Neuronal stem cell (in vitro differentiated cells): ENCODE results near the gene FUT7.

Experiments used
- DNase-seq: peaks from one replicate; pipeline ENCODE4 v3.0.0-alpha.2; 2013; ENCODE audit warnings: low spot score
- H2AFZ ChIP-seq: one replicate; pipeline ENCODE4 v1.6.1; 2013; ENCODE audit warnings: mild to moderate bottlenecking, low read length, inconsistent platforms
- H2AK5ac ChIP-seq: 2 replicates; pipeline ENCODE4 v1.6.1; 2013; ENCODE audit warnings: low read depth, mild to moderate bottlenecking, inconsistent platforms, low read length, moderate library complexity, mixed read lengths
- H2BK120ac ChIP-seq: 2 replicates; pipeline ENCODE4 v1.6.1; 2013; ENCODE audit warnings: low read depth, mild to moderate bottlenecking, inconsistent platforms, low read length, moderate library complexity, mixed read lengths
- H2BK12ac ChIP-seq: one replicate; pipeline ENCODE4 v1.6.1; 2013; ENCODE audit warnings: low read length, inconsistent platforms
- H2BK15ac ChIP-seq: 2 replicates; pipeline ENCODE4 v1.6.1; 2013; ENCODE audit warnings: mild to moderate bottlenecking, low read length, inconsistent platforms, mixed read lengths
- H2BK5ac ChIP-seq: one replicate; pipeline ENCODE4 v1.6.1; 2013; ENCODE audit warnings: inconsistent platforms, mild to moderate bottlenecking, low read length, moderate library complexity
- H3K14ac ChIP-seq: one replicate; pipeline ENCODE4 v1.6.1; 2013; ENCODE audit warnings: low read length, inconsistent platforms
- H3K18ac ChIP-seq: 2 replicates; pipeline ENCODE4 v1.6.1; 2013; ENCODE audit warnings: low read length, inconsistent platforms
- H3K23ac ChIP-seq: 2 replicates; pipeline ENCODE4 v1.6.1; 2013; ENCODE audit warnings: low read depth, mild to moderate bottlenecking, mixed read lengths, low read length, inconsistent platforms; ENCODE audit not compliant: poor library complexity
- H3K27ac ChIP-seq: replicated peaks from 3 replicates; pipeline ENCODE4 v1.5.1; 2013; ENCODE audit warnings: low read length, inconsistent platforms
- H3K27me3 ChIP-seq, 3 experiments: 2 replicates each; pipeline ENCODE4 v1.6.1; 2013; ENCODE audit warnings: low read length in 3 of 3, mild to moderate bottlenecking in 2 of 3, inconsistent platforms in 1 of 3, low read depth in 1 of 3, mixed read lengths in 1 of 3, moderate library complexity in 1 of 3; ENCODE audit not compliant: control insufficient read depth in 3 of 3, insufficient read depth in 3 of 3
- H3K36me3 ChIP-seq, 2 donors: replicated peaks in 1 of 2; 2 replicates each; pipeline ENCODE4 v1.6.1; 2013; ENCODE audit warnings: low read length in 2 of 2; ENCODE audit not compliant: control insufficient read depth in 2 of 2, insufficient read depth in 2 of 2
- H3K4ac ChIP-seq: 2 replicates; pipeline ENCODE4 v1.6.1; 2013; ENCODE audit warnings: inconsistent platforms, mild to moderate bottlenecking, low read length, moderate library complexity
- H3K4me1 ChIP-seq, 2 donors: 1 replicate in 1 of 2; 2 replicates in 1 of 2; pipeline ENCODE4 v1.6.1; 2013; ENCODE audit warnings: low read length in 2 of 2, low read depth in 1 of 2; ENCODE audit not compliant: control insufficient read depth in 2 of 2, insufficient read depth in 1 of 2
- H3K4me2 ChIP-seq: one replicate; pipeline ENCODE4 v1.6.1; 2013; ENCODE audit warnings: mild to moderate bottlenecking, low read length, inconsistent platforms; ENCODE audit not compliant: insufficient read depth, poor library complexity, severe bottlenecking
- H3K4me3 ChIP-seq, 2 donors: 2 replicates each; pipeline ENCODE4 v1.5.1; 2013; ENCODE audit warnings: low read length in 2 of 2, mild to moderate bottlenecking in 2 of 2, inconsistent platforms in 1 of 2, moderate library complexity in 1 of 2
- H3K79me1 ChIP-seq: one replicate; pipeline ENCODE4 v1.6.1; 2013; ENCODE audit warnings: low read depth, mild to moderate bottlenecking, inconsistent platforms, low read length, moderate library complexity
- H3K9ac ChIP-seq: one replicate; pipeline ENCODE4 v1.6.1; 2013; ENCODE audit warnings: mild to moderate bottlenecking, low read depth, low read length, inconsistent platforms; ENCODE audit not compliant: poor library complexity
- H3K9me3 ChIP-seq, 2 donors: replicated peaks in 1 of 2; 2 replicates each; pipeline versions ENCODE3 to v1.6.1; 2013; ENCODE audit warnings: low read length in 2 of 2, mild to moderate bottlenecking in 2 of 2, inconsistent platforms in 1 of 2, low read depth in 1 of 2, mixed read lengths in 1 of 2, moderate library complexity in 1 of 2; ENCODE audit not compliant: control insufficient read depth in 2 of 2, insufficient read depth in 1 of 2
- H4K8ac ChIP-seq: one replicate; pipeline ENCODE4 v1.6.1; 2013; ENCODE audit warnings: low read depth, mild to moderate bottlenecking, inconsistent platforms, low read length, moderate library complexity
- H4K91ac ChIP-seq: one replicate; pipeline ENCODE4 v1.6.1; 2013; ENCODE audit warnings: low read length, low read depth, mild to moderate bottlenecking, inconsistent platforms; ENCODE audit not compliant: poor library complexity
- WGBS, 2 donors: extraction: QIAGEN DNeasy Blood & Tissue Kit; methylation state at CpG; one replicate each; pipeline ENCODE4 v1.1.7; 2013; ENCODE audit warnings: missing lambda C conversion rate in 2 of 2, mixed read lengths in 1 of 2; ENCODE audit not compliant: insufficient read length in 2 of 2, insufficient replicate concordance in 1 of 2; ENCODE audit errors: extremely low coverage in 2 of 2; 5-methylcytosine and 5-hydroxymethylcytosine counted together

Gene FUT7

DNA sequence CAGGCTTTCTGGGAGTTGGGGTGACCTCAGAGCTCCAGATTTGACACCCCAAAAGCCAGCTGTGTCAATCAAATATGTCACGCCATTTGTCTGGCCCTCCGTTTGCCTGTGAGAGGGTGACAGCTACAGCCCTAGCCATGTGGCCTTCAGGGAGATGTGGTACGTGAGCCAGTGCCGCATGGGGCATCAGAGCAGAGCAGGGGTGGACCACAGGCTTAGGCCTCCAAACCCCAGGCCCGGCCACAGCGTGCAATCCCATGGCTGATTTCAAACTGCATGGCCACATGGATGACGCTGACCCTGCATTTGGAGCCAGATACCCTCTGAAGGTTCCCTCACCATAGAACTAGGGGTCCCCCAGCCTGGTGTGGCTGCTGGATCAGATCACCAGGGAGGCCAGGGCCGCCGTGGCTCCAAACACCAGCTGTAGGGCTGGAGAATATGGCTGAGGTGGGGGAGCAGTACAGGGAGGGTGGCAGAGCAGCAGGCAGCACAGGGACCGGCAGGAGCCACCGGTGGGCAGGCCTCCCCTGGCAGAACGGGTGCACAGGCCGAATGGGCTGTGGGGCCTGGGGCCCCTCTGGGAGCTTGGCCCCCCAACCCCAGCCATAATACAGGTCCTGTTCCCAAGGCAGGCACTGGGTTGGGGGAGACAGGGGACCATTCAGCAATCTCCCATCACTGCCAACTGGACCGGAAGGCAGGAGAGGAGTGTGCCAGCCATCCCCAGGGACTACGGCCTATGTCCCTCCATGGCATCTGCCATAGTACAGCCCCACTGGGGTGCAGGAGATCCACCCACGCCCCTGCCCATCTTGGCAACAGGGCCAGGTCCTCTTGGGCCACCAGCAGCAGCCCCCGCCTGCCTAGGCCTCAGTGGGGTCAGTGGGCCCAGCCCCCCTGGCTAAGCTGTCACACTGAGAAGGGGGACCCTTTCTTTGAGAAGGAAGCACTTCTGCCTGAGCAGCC is 36.9 kb upstream of the FUT7 start:
- Histone ChIP-seq H3K4me2 (peak overlapping the region; percentile 93), H3K27me3 (peaks cover 3 to 10% (median 6%) of the 10 kb centered on the region in 3 experiments), H3K4ac (no peak overlapping the region), H3K79me1 (peaks cover 9% of the 10 kb centered on the region), H3K9me3 (peaks cover 0 to 2% of the 10 kb centered on the region in 2 donors), H2BK5ac (peak overlapping the region; percentile 94), H3K9ac (peak overlapping the region; percentile 91), H3K14ac (no peak overlapping the region), H3K36me3 (peaks cover 3 to 28% of the 10 kb centered on the region in 2 donors), H3K4me1 (peaks cover 15% of the 10 kb centered on the region in 2 donors), H2BK12ac (no peak overlapping the region), H2AFZ (no peak overlapping the region), H2AK5ac (peak overlapping the region; percentile 90), H3K23ac (peak overlapping the region; percentile 73), H3K27ac (no peak overlapping the region), H4K91ac (no peak overlapping the region), H3K4me3 (peak overlapping the region; percentile 75 to 87), H4K8ac (peak overlapping the region; percentile 43), H2BK120ac (peak overlapping the region; percentile 87), H3K18ac (peak overlapping the region; percentile 35), H2BK15ac (peak overlapping the region; percentile 49)
- WGBS, 2 donors, result no CpG with 5 or more reads among the region's 17 CpGs
- no peak for DNase-seq

DNA sequence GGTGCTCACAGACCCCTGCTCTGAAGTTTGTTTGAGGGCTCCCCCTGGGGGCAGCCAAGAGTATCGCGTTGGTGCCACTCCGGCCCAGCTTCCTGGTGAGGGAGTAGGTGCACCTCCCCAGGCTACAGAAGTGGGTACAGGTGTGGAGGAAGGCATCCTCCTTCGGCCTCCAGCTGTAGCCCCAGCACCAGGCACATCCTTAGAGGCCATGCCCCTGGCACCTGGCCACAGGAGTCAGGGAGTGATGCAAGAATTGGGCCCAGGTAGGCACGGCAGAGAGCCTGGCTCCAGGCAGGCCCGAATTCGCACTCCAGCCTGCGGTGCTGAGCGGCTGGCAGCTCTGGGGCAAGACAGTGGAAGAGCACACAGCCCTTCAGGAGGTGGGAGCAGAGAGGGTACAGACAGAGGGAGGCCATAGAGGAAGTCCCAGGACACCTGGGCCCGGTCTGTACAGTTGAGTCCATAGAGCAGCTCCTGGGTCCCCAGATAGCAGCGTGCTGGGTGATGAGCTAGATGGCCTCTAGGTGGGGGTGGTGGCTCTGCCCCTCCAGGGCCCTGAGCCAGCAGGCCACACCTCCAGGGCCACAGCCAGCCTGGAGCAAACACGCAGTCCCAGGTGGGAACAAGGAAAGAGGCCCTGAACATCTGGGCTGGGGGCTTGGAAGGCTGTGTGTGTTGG is 36.1 kb upstream of the FUT7 start:
- Histone ChIP-seq H3K4me3 (peak overlapping the region; percentile 29 to 75), H2AFZ (no peak overlapping the region), H2BK12ac (no peak overlapping the region), H2AK5ac (peak overlapping the region; percentile 60), H3K23ac (peak overlapping the region; percentile 86), H3K9ac (peak overlapping the region; percentile 74), H3K14ac (no peak overlapping the region), H3K9me3 (peaks cover 0 to 2% of the 10 kb centered on the region in 2 donors), H3K18ac (peak overlapping the region; percentile 80), H2BK120ac (no peak overlapping the region), H3K27me3 (peaks cover 0 to 10% (median 3%) of the 10 kb centered on the region in 3 experiments), H4K8ac (no peak overlapping the region), H3K27ac (no peak overlapping the region), H2BK15ac (no peak overlapping the region), H3K4me1 (peaks cover 15% of the 10 kb centered on the region in 2 donors), H3K4me2 (no peak overlapping the region), H4K91ac (no peak overlapping the region), H3K4ac (no peak overlapping the region), H2BK5ac (no peak overlapping the region), H3K79me1 (peaks cover 9% of the 10 kb centered on the region), H3K36me3 (peaks cover 3 to 30% of the 10 kb centered on the region in 2 donors)
- WGBS, 2 donors, result no CpG with 5 or more reads among the region's 12 CpGs
- peak; percentile 67 for DNase-seq

DNA sequence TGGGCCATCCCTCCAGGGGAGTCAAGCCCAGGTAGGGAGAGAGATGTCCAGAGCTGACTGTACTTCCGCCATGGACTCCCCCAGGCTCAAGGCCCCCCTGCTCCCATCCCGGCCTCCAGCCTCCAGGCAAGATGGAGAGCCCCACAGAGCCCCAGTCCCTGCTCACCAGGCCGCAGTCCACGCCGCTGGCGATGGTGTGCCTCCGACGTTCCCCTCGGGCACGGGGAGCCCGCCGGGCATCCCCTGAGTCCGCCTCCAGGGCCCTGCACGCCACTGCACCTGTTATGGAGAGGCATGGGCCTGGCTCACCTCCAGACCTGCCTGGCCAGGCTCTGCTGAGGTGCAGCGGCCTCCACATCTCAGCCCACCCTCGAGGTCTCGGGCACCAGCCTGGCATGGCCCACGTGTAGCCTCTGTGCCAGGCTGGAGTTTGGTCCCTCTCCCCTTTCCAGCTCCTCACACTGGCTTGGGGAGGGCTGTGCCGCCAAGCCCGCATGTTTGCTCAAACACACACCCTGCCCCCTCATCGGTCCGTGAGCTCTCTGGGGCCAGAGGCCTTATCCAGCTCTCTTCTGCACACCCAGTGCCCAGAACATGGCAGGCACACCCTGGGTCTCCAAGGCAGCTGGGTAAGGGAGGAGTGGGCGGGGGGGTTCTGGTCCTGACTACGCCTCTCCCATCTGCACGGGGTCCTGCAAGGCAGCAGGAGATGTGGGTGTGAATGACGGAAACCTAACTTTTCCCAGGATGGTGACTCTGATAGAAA is 34.4 kb upstream of the FUT7 start:
- Histone ChIP-seq H3K4me1 (peaks cover 13% of the 10 kb centered on the region in 2 donors), H3K27ac (no peak overlapping the region), H4K8ac (no peak overlapping the region), H3K9me3 (peaks cover 0 to 2% of the 10 kb centered on the region in 2 donors), H3K36me3 (peaks cover 3 to 30% of the 10 kb centered on the region in 2 donors), H2BK12ac (no peak overlapping the region), H2AK5ac (peak overlapping the region; percentile 28), H2AFZ (no peak overlapping the region), H3K4me2 (no peak overlapping the region), H3K14ac (no peak overlapping the region), H3K4ac (no peak overlapping the region), H4K91ac (no peak overlapping the region), H2BK5ac (no peak overlapping the region), H3K18ac (no peak overlapping the region), H3K9ac (peak overlapping the region; percentile 21), H3K27me3 (peaks cover 0 to 10% (median 3%) of the 10 kb centered on the region in 3 experiments), H3K4me3 (no peak overlapping the region), H3K79me1 (peaks cover 9% of the 10 kb centered on the region), H3K23ac (no peak overlapping the region), H2BK15ac (peak overlapping the region; percentile 9), H2BK120ac (no peak overlapping the region)
- WGBS, 2 donors, result no CpG with 5 or more reads among the region's 26 CpGs
- DNase-seq, result no peak
